Upper lobe of left lung (tissue), 4 donors: ENCODE data around the gene KDSR.

Experiments used
- POLR2AphosphoS5 ChIP-seq, 2 donors: sonication (generic); formaldehyde crosslinking; IDR thresholded peaks; one replicate each; pipeline ENCODE4 v1.5.1; 2017; ENCODE audit warnings: antibody characterized with exemption in 2 of 2
- TF ChIP-seq, protein P1 (sequence below), 6 experiments: fragments of 450-650 bp in 4 of 6; fragments of 200-600 bp in 2 of 6; sonication (generic) in 2 of 6; IDR thresholded peaks; one replicate each; pipeline ENCODE4 v1.5.1; 2016 to 2019; ENCODE audit warnings: antibody characterized with exemption in 6 of 6

GRCh38 chr18:63319383-63320122 is 47.5 kb downstream of the KDSR start, which contains the start of gene BCL2:
- TF ChIP-seq, protein P1, sequence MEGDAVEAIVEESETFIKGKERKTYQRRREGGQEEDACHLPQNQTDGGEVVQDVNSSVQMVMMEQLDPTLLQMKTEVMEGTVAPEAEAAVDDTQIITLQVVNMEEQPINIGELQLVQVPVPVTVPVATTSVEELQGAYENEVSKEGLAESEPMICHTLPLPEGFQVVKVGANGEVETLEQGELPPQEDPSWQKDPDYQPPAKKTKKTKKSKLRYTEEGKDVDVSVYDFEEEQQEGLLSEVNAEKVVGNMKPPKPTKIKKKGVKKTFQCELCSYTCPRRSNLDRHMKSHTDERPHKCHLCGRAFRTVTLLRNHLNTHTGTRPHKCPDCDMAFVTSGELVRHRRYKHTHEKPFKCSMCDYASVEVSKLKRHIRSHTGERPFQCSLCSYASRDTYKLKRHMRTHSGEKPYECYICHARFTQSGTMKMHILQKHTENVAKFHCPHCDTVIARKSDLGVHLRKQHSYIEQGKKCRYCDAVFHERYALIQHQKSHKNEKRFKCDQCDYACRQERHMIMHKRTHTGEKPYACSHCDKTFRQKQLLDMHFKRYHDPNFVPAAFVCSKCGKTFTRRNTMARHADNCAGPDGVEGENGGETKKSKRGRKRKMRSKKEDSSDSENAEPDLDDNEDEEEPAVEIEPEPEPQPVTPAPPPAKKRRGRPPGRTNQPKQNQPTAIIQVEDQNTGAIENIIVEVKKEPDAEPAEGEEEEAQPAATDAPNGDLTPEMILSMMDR (IDR thresholded peaks at IDR 0.05): no peak
- TF ChIP-seq POLR2AphosphoS5 (IDR thresholded peaks at IDR 0.05): no peak
